Body of pancreas (tissue), 4 donors: ENCODE data around the gene FOXC1. TPM values are rescaled to one million over a fixed set of nuclear protein-coding genes. Genes with fewer than 3 reads are reported as not detected.

ENCODE experiments used
- ATAC-seq: fragments of 150-250 bp; one replicate; pipeline ENCODE4 v1.9.1; 2016
- DNase-seq, 4 donors: peaks; one replicate each; pipeline ENCODE4 v3.0.0-alpha.2; 2019
- H3K27ac ChIP-seq, 4 donors: fragments of 200-600 bp; sonication (generic); 1 replicate in 3 of 4; 2 replicates in 1 of 4; pipeline versions ENCODE4 v1.5.1 to v1.6.1; 2016 to 2019; ENCODE audit warnings: mild to moderate bottlenecking in 1 of 4, mixed read lengths in 1 of 4, moderate library complexity in 1 of 4
- H3K27me3 ChIP-seq, 2 donors: fragments of 200-600 bp; sonication (generic); one replicate each; pipeline ENCODE4 v1.6.0; 2016; ENCODE audit warnings: mild to moderate bottlenecking in 1 of 2
- H3K36me3 ChIP-seq, 2 donors: fragments of 200-600 bp; sonication (generic); replicated peaks in 1 of 2; 2 replicates each; pipeline ENCODE4 v1.5.1; 2016; ENCODE audit warnings: low read depth in 2 of 2; ENCODE audit not compliant: insufficient read depth in 1 of 2
- H3K4me1 ChIP-seq: fragments of 200-600 bp; sonication (generic); one replicate; pipeline ENCODE4 v1.6.0; 2016
- H3K4me3 ChIP-seq, 2 donors: fragments of 200-600 bp; sonication (generic); 1 replicate in 1 of 2; 2 replicates in 1 of 2; pipeline ENCODE4 v1.5.1; 2016 to 2019
- H3K9me3 ChIP-seq, 3 donors: fragments of 200-600 bp; sonication (generic); 1 replicate in 2 of 3; 2 replicates in 1 of 3; pipeline ENCODE4 v1.5.1; 2016
- POLR2A ChIP-seq, 3 donors: fragments of 450-650 bp; IDR thresholded peaks; one replicate each; pipeline ENCODE4 v1.6.1; 2016; ENCODE audit warnings: antibody characterized with exemption in 3 of 3, mild to moderate bottlenecking in 2 of 3
- WGBS, 2 donors: methylation state at CpG; one replicate each; pipeline ENCODE4 v1.1.5; 2017; 5-methylcytosine and 5-hydroxymethylcytosine counted together
- intact Hi-C: fragments of 100-400 bp; cut with DNase I; formaldehyde crosslinking; loops from one replicate; pipeline ENCODE4 v1.15.1; 2023
- total RNA-seq, 2 donors: library from RNA; depleted of rRNA; stranded (reverse); fragments of >200 nt; gene quantifications; one replicate each; pipeline ENCODE4 v1.1.0, GENCODE V29; 2016
- TF ChIP-seq, protein P1 (sequence below), 7 experiments: fragments of 450-650 bp in 4 of 7; fragments of 200-600 bp in 3 of 7; sonication (generic) in 3 of 7; IDR thresholded peaks; one replicate each; pipeline ENCODE4 v1.5.1; 2016 to 2019; ENCODE audit warnings: antibody characterized with exemption in 7 of 7

The FOXC1 gene
- total RNA-seq, 2 donors from 2014 or later: 2.0 to 3.6 TPM

DNA sequence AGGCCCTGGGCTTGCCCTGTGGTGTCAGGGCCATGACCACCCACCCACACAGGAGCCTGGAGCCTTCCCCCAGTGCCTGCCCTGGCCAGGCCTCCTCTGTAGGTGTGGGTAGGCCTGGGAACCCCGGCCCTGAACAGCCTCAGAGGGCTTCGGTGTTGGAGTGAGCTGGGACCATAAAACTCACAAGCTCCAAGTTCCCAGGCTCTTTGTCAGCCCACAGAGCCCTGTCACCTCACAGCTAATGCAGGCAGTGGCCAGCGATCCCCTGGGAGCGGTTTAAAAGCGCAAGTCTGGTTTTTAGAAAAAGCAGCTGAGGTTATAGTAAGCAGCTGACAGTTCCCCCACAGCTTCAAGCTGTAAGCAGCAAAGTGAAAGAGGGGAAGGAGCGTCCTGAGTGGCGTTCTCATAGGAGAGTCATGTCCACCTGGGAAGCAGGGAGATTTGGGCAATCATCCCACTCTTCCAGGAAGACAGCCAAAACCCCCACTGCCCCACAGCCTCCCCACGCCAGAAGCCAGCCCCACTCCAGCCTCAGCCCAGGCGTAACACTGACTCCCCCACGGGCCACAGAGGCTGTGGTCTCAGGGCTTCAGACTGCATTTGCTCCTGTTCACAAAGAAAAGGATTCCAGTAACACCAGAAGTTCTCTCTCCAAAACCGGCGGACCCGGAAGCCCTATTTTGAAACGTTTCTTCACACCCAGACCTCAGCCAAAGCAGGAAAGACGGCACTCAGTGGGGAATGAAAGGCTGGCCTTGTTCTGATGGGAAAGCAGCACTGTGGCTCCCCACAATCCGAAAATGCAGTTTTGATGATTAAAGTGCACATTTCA, 34.3 kb upstream of the FOXC1 start:
- 46 to 52% methylated on average over 16 of the region's 16 CpGs for WGBS, 2 donors
- intact Hi-C loops: no loop called here

DNA sequence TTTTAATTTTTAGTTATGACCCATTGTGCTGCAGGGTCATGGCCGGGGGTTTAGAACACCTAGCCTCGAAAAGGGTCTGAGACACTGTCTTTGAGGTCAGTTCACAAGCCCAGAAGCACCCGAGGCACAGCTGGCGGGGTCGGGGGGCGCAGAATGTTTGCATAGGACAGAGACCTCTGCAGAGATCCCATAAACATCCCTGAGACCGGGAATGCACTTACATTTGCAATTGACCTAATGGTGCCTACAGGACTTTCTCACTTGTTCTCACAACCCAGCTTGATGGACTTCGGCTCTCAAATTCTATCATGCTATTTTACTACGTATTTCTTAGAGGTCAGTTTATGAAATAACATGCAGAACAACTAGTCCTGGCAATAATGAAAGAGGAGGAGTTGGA, 33.5 kb upstream of the FOXC1 start:
- no peak for DNase-seq
- intact Hi-C loops: no loop called here
- Histone ChIP-seq H3K36me3 (no peaks in the 10 kb centered on the region), H3K9me3 (no peaks in the 10 kb centered on the region), H3K4me3 (no peak overlapping the region), H3K27ac (peak overlapping the region in 3 of 4 donors; percentile 56 to 67 (median 63)), H3K4me1 (peaks cover 4% of the 10 kb centered on the region), H3K27me3 (no peaks in the 10 kb centered on the region)
- no peak for ATAC-seq
- 71 to 79% methylated on average over 9 of the region's 9 CpGs for WGBS, 2 donors
- TF ChIP-seq, protein P1, sequence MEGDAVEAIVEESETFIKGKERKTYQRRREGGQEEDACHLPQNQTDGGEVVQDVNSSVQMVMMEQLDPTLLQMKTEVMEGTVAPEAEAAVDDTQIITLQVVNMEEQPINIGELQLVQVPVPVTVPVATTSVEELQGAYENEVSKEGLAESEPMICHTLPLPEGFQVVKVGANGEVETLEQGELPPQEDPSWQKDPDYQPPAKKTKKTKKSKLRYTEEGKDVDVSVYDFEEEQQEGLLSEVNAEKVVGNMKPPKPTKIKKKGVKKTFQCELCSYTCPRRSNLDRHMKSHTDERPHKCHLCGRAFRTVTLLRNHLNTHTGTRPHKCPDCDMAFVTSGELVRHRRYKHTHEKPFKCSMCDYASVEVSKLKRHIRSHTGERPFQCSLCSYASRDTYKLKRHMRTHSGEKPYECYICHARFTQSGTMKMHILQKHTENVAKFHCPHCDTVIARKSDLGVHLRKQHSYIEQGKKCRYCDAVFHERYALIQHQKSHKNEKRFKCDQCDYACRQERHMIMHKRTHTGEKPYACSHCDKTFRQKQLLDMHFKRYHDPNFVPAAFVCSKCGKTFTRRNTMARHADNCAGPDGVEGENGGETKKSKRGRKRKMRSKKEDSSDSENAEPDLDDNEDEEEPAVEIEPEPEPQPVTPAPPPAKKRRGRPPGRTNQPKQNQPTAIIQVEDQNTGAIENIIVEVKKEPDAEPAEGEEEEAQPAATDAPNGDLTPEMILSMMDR (IDR thresholded peaks at IDR 0.05): no peak
- no peak for TF ChIP-seq POLR2A (IDR thresholded peaks at IDR 0.05)

More for the DNA sequence above, 34.3 kb upstream of the FOXC1 start:
- peak; percentile 53 for ATAC-seq
- peaks cover 4% of the 10 kb centered on the region for H3K4me1 ChIP-seq
- no peak overlapping the region for H3K4me3 ChIP-seq
- peak in 3 of 4 donors; percentile 14 to 26 (median 24) for DNase-seq
- no peaks in the 10 kb centered on the region for H3K36me3 ChIP-seq
- TF ChIP-seq, protein P1 (IDR thresholded peaks at IDR 0.05): no peak
- no peak for TF ChIP-seq POLR2A (IDR thresholded peaks at IDR 0.05)
- H3K9me3 ChIP-seq: no peaks in the 10 kb centered on the region
- peak overlapping the region in 3 of 4 donors; percentile 56 to 67 (median 63) for H3K27ac ChIP-seq
- no peaks in the 10 kb centered on the region for H3K27me3 ChIP-seq

DNA sequence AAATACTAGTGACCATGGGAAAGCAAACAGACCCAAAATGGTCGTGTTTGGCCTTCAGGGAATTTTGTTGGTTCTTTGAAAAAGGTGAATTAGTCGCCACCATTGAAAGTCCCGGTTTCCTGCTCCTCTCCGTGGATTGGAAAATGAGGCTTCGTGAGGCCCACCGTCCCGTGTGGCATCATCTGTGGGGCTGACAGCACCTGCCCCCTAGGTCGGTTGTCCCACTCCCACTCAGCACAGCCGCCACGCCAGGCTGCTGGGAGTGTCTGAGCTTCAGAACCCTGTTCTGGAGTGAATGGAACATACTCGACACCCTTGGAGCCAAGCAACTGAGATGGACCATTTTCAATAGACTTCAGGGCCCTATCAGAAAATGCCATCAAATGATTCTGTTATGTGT, 33.0 kb upstream of the FOXC1 start:
- no peak for ATAC-seq
- Histone ChIP-seq H3K9me3 (no peaks in the 10 kb centered on the region), H3K36me3 (no peaks in the 10 kb centered on the region), H3K4me3 (no peak overlapping the region), H3K27ac (no peak overlapping the region), H3K27me3 (no peaks in the 10 kb centered on the region), H3K4me1 (peaks cover 4% of the 10 kb centered on the region)
- DNase-seq: no peak
- intact Hi-C loops: no loop called here
- TF ChIP-seq POLR2A (IDR thresholded peaks at IDR 0.05): no peak
- WGBS, 2 donors: 88 to 89% methylated on average over 11 of the region's 11 CpGs

DNA sequence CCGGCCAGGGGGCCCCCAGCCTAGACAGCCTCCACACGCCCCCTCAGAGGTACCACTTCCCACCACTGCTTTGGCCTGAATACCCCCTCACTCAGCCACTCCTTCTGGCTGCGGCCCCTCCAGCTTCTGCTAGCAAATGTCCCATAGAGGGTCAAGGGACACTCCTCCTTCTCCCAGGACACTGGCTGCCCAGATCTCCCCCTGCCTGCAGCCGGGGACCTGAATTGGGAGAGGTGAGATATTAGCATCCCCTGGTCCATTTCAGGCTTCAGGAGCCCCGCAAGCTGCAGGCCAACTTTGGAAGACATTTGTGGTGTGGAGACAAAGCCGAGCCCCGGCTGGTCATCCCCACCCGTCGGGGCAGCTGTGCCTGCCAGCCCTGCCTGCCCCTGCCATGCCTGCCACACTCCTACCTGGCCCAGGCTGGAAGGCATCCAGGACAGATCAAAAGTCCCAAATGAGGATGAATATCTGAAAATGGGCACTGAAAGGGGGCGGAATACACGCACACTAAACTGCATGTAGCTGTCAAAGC, 32.5 kb upstream of the FOXC1 start:
- Histone ChIP-seq H3K27ac (no peak overlapping the region), H3K4me1 (peaks cover 4% of the 10 kb centered on the region), H3K9me3 (no peaks in the 10 kb centered on the region), H3K27me3 (no peaks in the 10 kb centered on the region), H3K4me3 (no peak overlapping the region), H3K36me3 (no peaks in the 10 kb centered on the region)
- WGBS, 2 donors: 81 to 84% methylated on average over 11 of the region's 11 CpGs
- no peak for DNase-seq
- TF ChIP-seq POLR2A (IDR thresholded peaks at IDR 0.05): no peak
- TF ChIP-seq, protein P1 (IDR thresholded peaks at IDR 0.05): no peak
- no peak for ATAC-seq
- intact Hi-C loops: no loop called here

DNA sequence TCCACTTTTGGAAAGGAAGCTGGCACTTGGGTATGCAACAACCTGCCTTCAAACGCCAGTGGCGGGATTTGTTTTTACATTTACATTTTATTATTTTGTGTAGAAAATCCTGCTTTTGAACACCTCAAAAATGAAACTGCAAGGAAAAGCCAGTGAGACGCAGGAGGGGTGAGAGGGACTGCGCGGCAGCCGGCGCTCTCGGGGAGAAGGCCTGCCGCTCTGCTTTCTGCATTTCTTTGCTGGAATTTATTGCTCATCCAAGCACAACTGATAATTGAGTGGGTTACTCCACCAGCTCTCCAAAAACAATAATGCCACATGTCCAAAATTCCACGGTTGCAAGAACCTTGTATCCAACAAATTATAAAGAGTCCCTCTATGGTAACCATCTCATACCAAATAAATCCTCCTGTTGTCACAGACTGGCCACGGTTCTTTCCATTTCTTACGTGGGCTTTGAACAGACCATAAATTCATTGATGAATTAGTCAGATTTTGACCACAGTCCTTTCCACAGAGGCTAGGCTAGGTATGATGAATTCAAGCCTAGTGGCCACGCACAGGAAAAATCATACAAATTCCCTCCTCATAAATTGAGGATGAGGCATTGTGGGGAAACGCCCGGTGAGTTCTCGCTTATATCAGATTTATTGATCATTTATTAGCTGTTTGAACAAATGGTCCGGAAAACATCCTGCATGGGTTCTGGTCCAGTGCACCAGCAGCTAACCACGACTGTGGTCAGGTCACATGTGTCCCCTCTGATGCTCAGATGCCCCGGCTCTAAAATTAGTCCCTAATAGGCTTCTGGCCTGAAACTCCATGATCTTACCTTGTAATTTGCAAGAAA, 31.6 kb upstream of the FOXC1 start:
- DNase-seq: no peak
- peaks cover 4% of the 10 kb centered on the region for H3K4me1 ChIP-seq
- H3K27ac ChIP-seq: no peak overlapping the region
- H3K27me3 ChIP-seq: no peaks in the 10 kb centered on the region
- intact Hi-C loops: no loop called here
- no peak overlapping the region for H3K4me3 ChIP-seq
- no peak for ATAC-seq
- H3K36me3 ChIP-seq: no peaks in the 10 kb centered on the region
- TF ChIP-seq, protein P1 (IDR thresholded peaks at IDR 0.05): no peak
- TF ChIP-seq POLR2A (IDR thresholded peaks at IDR 0.05): no peak
- H3K9me3 ChIP-seq: no peaks in the 10 kb centered on the region
- WGBS, 2 donors: 82% methylated on average over 19 of the region's 19 CpGs
